Kidney epithelial cell (primary cell): ENCODE results near the gene AMPD2. TPM values are rescaled to one million over a fixed set of nuclear protein-coding genes. Genes with fewer than 3 reads are reported as not detected.

Experiments
- DNase-seq: peaks from one replicate; pipeline ENCODE4 v3.0.0-alpha.2; 2010; ENCODE audit warnings: low read depth
- H3K27me3 ChIP-seq: 2 replicates; pipeline ENCODE4 v1.6.0; 2011; ENCODE audit warnings: low read length; ENCODE audit not compliant: control insufficient read depth, insufficient read depth
- H3K36me3 ChIP-seq: 2 replicates; pipeline ENCODE4 v1.5.1; 2011; ENCODE audit warnings: low read length; ENCODE audit not compliant: control insufficient read depth, insufficient read depth
- H3K4me3 ChIP-seq: 2 replicates; pipeline ENCODE4 v1.5.1; 2011; ENCODE audit warnings: low read depth, mild to moderate bottlenecking, control low read depth, low read length
- total RNA-seq: library from RNA; depleted of rRNA; stranded (reverse); fragments of >200 nt; gene quantifications from 2 replicates; pipeline ENCODE4 v1.2.3, GENCODE V29; 2015
- TF ChIP-seq, protein P1 (sequence below): IDR thresholded peaks from 2 replicates; pipeline ENCODE4 v1.5.1; 2011; ENCODE audit warnings: mild to moderate bottlenecking, moderate library complexity, low read length, control low read depth, inconsistent platforms; ENCODE audit not compliant: insufficient read depth, poor library complexity, severe bottlenecking

AMPD2 gene
- total RNA-seq, 1 donor from 2014 or later = 65.7 TPM

DNA sequence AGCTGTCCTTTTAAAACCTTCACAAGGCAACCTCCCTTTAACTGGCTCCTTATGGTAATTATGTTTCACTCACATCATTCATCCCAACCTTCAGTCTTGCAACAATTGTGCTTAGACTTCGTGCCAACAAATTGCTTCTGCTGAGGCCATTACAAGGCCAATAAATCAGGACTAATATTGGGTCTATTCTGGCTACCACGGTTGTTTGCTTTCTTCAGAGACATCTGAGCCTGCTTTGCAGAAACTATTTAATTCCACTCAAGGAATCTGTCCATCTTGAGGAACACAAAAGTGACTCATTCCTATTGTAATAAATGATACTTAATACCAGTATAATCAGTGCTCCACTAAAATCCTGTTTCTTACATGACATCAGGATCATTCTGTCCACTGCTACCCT lies 33.7 kb downstream of the AMPD2 start:
- no peaks in the 10 kb centered on the region for H3K36me3 ChIP-seq
- DNase-seq = no peak
- H3K4me3 ChIP-seq = no peak overlapping the region
- TF ChIP-seq, protein P1, sequence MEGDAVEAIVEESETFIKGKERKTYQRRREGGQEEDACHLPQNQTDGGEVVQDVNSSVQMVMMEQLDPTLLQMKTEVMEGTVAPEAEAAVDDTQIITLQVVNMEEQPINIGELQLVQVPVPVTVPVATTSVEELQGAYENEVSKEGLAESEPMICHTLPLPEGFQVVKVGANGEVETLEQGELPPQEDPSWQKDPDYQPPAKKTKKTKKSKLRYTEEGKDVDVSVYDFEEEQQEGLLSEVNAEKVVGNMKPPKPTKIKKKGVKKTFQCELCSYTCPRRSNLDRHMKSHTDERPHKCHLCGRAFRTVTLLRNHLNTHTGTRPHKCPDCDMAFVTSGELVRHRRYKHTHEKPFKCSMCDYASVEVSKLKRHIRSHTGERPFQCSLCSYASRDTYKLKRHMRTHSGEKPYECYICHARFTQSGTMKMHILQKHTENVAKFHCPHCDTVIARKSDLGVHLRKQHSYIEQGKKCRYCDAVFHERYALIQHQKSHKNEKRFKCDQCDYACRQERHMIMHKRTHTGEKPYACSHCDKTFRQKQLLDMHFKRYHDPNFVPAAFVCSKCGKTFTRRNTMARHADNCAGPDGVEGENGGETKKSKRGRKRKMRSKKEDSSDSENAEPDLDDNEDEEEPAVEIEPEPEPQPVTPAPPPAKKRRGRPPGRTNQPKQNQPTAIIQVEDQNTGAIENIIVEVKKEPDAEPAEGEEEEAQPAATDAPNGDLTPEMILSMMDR = no peak
- H3K27me3 ChIP-seq = no peaks in the 10 kb centered on the region

DNA sequence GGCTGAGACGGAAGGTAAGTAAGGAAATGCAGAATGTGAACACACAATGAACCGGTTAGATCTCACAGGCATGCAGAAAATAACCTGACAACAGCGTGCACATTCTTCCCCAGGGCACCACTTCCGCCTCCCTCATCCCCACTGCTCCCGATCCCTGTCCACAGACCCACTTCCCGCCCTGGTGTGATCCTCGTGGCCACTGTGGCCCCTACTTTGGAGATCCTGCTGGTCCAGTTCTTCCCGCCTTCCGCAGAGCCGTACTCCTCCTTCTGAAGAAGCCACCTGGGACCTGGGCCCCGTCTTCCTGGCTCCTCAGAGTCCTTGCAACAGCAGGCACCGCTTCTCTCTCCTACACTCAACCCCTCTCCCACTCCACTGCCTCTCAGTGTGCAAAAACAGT lies 34.9 kb downstream of the AMPD2 start:
- no peak for DNase-seq
- TF ChIP-seq, protein P1 = no peak
- Histone ChIP-seq H3K27me3 (no peaks in the 10 kb centered on the region), H3K36me3 (no peaks in the 10 kb centered on the region), H3K4me3 (no peak overlapping the region)

DNA sequence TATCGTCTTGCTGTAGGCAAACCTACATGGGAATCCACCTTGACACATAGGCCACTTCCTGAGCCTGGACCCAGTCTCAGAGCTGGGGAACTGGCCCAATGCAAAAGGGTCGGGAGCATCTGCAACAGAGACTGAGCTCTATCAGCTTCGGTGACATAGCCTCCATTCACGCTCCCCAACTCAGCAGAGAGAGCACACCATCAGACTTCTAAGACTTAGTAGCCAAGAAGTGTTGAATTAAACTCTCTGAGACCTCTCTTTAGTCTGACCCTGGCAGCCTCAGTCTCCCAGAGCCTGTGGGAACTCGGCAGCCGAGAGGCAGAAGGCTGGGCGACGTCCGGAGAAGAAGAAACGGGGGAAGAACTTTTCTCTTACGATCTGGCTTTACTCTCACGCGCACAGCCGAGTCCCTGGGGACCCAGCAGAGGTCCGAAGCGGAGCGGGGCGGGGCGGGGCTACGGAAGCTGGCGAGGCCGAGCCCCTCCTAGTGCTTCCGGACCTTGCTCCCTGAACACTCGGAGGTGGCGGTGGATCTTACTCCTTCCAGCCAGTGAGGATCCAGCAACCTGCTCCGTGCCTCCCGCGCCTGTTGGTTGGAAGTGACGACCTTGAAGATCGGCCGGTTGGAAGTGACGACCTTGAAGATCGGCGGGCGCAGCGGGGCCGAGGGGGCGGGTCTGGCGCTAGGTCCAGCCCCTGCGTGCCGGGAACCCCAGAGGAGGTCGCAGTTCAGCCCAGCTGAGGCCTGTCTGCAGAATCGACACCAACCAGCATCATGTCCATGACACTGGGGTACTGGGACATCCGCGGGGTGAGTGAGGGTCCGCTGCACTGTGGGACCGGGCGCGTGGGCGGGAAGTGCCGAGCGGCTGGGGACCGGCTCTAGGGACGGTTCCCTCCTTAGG lies 36.2 kb downstream of the AMPD2 start, which contains the start of gene GSTM4:
TSS of gene GSTM4 (plus strand) at position 485 of the 905 bp plus-strand sequence. CDS start at position 776, 291 bp downstream.
- DNase-seq = no peak
- TF ChIP-seq, protein P1 = no peak
- H3K27me3 ChIP-seq = no peaks in the 10 kb centered on the region
- H3K4me3 ChIP-seq = peak within 1 kb of the TSS; percentile 69
- H3K36me3 ChIP-seq = no peaks in the 10 kb centered on the region

DNA sequence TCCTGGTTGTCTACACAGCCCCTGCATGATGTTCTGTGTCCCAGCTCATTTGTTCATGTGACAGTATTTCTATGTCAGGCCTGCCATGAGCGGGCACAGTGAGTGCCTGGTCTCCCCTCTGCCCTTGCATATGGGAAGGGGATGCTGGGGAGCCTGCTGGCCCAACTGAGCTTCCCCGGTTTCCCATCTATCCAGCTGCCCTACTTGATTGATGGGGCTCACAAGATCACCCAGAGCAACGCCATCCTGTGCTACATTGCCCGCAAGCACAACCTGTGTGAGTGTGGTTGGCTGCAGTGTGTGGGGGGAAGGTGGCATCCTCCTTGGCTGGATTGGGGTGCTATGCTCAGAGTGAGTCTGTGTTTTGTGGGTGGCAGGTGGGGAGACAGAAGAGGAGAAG lies 37.8 kb downstream of the AMPD2 start:
- no peaks in the 10 kb centered on the region for H3K27me3 ChIP-seq
- TF ChIP-seq, protein P1 = no peak
- H3K36me3 ChIP-seq = no peaks in the 10 kb centered on the region
- DNase-seq = no peak
- no peak overlapping the region for H3K4me3 ChIP-seq

DNA sequence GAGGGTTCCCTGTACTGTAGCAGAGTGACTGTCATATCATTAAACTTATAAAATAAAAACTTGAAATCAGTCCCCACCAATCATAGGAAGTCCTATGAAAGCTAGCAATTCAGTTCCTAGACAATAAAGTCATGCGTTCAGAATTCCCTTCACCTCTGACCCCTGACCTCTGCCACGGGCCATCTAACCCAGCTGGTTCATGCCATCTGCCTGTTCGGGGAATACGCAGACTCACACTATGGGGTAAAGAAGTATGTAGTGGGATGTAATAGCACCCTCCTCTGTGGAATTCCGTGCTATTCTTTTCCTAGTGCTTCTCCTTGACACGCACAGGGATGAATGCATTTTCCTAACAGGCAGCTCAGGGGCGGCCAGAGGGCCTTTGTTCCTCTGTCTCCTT lies 38.3 kb downstream of the AMPD2 start:
- TF ChIP-seq, protein P1 = no peak
- H3K36me3 ChIP-seq = no peaks in the 10 kb centered on the region
- no peaks in the 10 kb centered on the region for H3K27me3 ChIP-seq
- DNase-seq = no peak
- no peak overlapping the region for H3K4me3 ChIP-seq

DNA sequence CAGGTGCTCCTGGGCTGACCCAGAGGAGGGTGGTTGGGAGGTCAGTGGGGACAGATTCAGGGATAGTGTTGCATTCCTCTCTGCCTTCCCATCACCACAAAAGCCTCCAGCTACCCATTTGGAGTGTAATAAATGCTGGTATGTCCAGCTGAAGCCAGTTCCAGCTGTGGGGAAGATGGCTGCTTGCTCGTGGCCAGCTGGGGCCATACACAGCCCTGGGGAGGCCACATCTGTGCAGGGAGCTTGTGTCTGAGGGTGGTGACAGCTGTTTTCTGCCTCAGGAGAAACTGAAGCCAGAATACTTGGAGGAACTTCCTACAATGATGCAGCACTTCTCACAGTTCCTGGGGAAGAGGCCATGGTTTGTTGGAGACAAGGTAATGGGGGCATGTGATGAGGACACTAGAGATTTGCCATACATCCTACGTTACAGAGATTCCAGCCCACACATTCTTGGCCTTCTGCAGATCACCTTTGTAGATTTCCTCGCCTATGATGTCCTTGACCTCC lies 39.0 kb downstream of the AMPD2 start:
- H3K4me3 ChIP-seq = no peak overlapping the region
- H3K36me3 ChIP-seq = no peaks in the 10 kb centered on the region
- TF ChIP-seq, protein P1 = no peak
- no peaks in the 10 kb centered on the region for H3K27me3 ChIP-seq
- no peak for DNase-seq
